CD4-positive, alpha-beta T cell treated with Interleukin-15 for 1 hour (primary cell): Measurements from ENCODE around the gene PHLDA3.
A peak's percentile ranks its signal among the peaks of the same experiment; 100 is the strongest.

Experiments
- DNase-seq: peaks from one replicate; pipeline ENCODE4 v3.0.0-alpha.2; 2020

PHLDA3 gene

GRCh38 chr1:201460814-201461644, 8.0 kb downstream of the PHLDA3 start:
- no peak for DNase-seq

- no peak for DNase-seq
Observed at GRCh38 chr1:201459775-201460174, 9.2 kb downstream of the PHLDA3 start.

DNA sequence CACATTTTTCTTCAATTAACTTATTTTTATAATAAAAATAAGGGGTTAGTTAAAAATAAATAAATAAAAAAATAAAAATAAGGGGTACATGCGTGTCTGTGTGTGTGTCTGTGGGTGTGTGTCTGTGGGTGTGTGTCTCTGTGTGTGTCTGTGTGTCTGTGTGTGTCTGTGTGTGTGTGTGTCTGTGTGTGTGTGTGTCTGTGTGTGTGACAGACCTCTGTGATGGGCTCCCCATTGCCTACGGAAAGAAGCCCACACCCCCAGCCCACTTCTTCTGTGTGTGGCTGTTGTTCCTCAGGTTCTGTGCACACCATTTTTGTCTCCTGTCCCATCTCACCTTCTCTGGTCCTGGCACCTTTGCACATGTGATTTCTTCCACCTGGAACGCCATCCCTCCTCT, 9.9 kb downstream of the PHLDA3 start:
- no peak for DNase-seq

DNA sequence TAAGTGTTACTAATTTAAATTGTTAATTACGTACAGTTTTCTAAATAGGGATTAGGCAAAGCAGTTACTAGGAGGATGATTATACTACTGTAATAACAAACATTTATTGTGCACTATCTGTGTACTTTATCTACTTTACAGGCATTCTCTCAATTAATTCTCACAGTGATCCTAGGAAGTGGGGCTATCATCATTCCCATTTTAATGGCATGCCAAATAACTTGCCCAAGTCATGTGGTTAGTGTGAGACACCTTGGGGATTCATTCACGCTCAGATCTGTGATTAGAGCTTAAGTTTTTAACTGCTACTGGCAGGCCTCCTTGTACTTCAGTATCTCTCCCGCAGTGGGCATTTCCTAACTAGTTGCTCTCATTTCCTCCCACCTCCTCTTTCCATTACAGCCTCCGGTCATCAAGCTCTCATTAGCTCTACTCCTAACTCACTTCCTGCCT, 11.5 kb downstream of the PHLDA3 start:
- no peak for DNase-seq

GRCh38 chr1:201456499-201457309, 12.3 kb downstream of the PHLDA3 start:
- DNase-seq = no peak

- DNase-seq = no peak
Observed at GRCh38 chr1:201455098-201455497, 13.9 kb downstream of the PHLDA3 start.

- no peak for DNase-seq
Observed at GRCh38 chr1:201454608-201455007, 14.4 kb downstream of the PHLDA3 start.

DNA sequence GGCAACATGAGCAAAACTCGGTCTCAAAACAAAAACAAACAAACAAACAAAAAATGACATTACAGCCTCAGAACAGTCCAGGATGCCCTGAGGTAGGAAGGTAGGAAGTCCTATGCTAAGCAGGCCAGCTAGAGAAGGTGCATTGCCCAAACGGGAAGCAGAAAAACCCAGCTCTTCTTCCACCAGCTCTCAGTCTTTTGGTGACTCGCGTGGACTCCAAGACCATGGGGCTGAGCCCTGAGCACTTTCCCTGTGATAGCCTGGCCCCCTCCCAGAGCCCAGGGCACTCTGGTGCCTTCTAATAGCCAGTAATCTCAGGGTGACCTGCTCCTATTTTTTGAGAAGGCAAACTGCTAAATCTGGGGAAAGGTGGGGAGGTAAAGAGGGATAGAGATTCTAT, 16.1 kb downstream of the PHLDA3 start:
- DNase-seq = no peak

GRCh38 chr1:201450721-201451291, 18.2 kb downstream of the PHLDA3 start:
- DNase-seq = no peak

GRCh38 chr1:201448990-201449389, 20.0 kb downstream of the PHLDA3 start:
- DNase-seq = no peak

DNA sequence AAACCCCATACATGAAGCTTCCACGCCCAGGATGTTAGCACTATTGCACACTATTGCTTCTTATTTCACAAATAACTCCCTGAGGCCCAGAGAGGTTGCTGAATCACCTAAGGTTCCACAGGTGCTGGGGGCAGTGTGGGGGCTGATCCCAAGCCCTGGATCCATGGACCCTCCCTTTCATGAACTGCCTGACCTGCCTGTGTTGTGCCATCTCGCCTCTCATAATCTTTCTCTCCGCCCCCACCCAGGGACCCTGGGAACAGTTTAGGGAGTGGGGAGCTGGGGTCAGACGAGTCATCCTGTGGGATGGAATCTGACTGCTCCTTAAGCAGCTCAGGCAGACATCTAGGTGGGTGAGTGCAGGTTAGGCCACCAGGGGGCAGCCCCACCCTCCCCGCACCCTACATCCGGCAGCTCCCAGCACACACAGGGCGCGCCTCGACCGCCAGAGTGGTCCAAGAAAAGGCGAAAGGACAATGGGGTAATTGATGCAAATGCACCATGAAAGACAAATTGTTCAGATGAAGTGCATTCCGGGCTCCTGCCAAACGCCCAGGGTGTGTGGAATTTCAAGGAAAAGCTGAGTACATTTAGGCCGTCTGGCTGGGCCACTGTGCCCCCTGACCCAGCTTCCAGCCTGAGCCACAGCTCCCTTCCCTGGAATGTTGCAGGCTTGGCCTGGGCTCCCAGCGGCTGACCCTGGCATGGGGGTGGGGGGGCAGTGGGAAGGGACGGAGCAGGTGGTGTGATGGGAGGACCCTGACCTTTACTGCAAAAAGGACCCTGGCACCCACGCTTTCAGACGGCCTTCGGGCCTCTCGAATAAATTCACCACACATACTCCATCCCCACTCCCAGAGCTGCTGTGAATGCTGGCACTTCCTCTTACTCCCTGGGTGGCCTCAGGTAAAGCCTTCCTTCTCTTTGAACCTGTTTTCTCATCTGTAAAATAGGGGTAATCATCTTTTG, 20.8 kb downstream of the PHLDA3 start:
- peak; percentile 39 for DNase-seq

GRCh38 chr1:201445310-201445709, 23.7 kb downstream of the PHLDA3 start:
- no peak for DNase-seq

GRCh38 chr1:201444792-201445191, 24.2 kb downstream of the PHLDA3 start:
- no peak for DNase-seq

- no peak for DNase-seq
Observed at GRCh38 chr1:201443747-201444146, 25.2 kb downstream of the PHLDA3 start.

GRCh38 chr1:201436969-201437368, 32.0 kb downstream of the PHLDA3 start:
- no peak for DNase-seq

DNA sequence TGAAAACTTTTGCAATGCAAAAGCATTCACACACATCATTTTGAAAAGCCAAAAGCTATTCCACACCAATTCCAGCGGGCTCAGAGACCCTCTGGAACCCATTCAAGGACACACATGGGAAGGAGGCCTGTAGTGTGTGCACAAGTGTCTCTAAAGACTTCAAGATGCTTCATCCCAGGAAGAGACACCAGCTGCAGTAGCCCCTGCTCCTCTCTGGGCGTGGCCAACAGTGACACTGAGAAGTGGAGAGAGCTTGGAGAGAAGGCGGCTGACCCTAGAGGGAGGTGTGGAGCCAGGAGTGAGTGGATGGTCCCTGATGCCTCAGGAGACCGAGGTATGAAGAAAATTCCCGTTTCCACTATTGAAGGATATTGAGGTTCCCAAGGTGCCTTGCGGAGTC, 32.6 kb downstream of the PHLDA3 start:
- DNase-seq = no peak

- DNase-seq = no peak
Observed at GRCh38 chr1:201434266-201434665, 34.7 kb downstream of the PHLDA3 start.

DNA sequence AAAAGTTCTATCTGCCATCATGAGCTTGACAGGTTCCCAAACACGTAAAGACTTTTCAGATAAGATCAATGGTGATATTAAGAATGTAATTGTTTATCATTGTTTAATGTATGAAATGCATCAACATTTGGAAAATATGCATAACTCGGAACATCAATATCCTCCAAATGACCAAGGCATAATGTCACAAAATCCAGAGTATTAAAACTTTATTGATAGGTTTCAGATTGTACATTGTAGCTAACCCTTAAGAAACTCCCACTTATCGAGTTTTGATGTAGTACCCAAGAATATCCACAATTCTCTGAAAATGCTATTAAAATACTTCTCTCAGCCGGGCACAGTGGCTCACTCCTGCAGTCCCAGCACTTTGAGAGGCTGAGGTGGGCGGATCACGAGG, 35.4 kb downstream of the PHLDA3 start:
- DNase-seq = no peak

GRCh38 chr1:201430776-201431175, 38.2 kb downstream of the PHLDA3 start:
- DNase-seq = no peak

DNA sequence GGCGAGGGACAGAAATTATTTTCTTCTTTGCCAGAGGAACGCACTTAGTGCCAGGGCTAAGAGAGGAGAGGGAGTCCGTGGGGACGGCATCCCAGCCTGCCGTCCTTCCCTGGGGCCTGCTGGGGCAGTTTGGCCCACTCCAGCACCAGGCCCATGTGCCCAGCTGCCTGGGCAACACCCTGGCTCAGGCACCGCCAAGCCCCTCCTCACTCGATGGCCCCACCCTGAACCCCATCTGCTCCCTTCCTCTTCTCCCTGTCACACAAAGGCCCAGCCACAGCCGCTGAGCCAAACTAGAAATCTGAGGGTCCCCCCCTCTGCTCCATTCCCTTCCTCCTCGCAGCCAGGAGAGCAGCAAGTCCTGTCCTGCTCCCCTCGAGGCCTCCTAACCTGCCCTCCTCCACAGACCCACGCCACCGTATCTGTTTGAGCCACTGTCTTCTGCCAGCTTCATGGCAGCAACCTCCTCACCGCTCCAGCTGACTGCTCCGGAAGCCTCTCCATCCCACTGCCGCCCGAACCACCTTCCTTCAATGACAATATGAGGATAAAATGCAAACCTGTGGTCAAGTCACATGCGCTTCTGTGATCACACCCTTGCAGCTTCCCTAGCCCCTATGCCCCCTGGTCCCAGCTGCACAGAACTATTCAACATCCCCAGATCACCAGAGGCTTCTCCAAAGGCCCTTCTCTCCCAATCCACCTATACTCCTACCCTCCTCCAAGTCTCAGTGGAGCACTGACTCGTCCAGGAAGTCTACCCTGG, 39.1 kb downstream of the PHLDA3 start:
- DNase-seq = no peak

- DNase-seq = no peak
Observed at GRCh38 chr1:201427963-201428362, 41.0 kb downstream of the PHLDA3 start.
